ENCODE results near the gene ANO7.

Gene ANO7

GRCh38 chr2:241199897-241200821, 11.7 kb downstream of the ANO7 start:
- in situ Hi-C loops (cut with MboI; ENCODE audit: low pct_unique_long_range_greater_than_20kb, low sequenced_read_pairs, unreplicated experiment), result no loop called here
- no peak for DNase-seq (ENCODE audit: low spot score)
- TF ChIP-seq, protein P1, sequence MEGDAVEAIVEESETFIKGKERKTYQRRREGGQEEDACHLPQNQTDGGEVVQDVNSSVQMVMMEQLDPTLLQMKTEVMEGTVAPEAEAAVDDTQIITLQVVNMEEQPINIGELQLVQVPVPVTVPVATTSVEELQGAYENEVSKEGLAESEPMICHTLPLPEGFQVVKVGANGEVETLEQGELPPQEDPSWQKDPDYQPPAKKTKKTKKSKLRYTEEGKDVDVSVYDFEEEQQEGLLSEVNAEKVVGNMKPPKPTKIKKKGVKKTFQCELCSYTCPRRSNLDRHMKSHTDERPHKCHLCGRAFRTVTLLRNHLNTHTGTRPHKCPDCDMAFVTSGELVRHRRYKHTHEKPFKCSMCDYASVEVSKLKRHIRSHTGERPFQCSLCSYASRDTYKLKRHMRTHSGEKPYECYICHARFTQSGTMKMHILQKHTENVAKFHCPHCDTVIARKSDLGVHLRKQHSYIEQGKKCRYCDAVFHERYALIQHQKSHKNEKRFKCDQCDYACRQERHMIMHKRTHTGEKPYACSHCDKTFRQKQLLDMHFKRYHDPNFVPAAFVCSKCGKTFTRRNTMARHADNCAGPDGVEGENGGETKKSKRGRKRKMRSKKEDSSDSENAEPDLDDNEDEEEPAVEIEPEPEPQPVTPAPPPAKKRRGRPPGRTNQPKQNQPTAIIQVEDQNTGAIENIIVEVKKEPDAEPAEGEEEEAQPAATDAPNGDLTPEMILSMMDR (IDR thresholded peaks at IDR 0.05; ENCODE audit: extremely low read depth, insufficient read depth, missing control alignments), result no peak

GRCh38 chr2:241200822-241201395, 12.4 kb downstream of the ANO7 start:
- TF ChIP-seq, protein P1 (IDR thresholded peaks at IDR 0.05; ENCODE audit: extremely low read depth, insufficient read depth, missing control alignments), result no peak
- in situ Hi-C loops (cut with MboI; ENCODE audit: low pct_unique_long_range_greater_than_20kb, low sequenced_read_pairs, unreplicated experiment), result no loop called here
- DNase-seq (ENCODE audit: low spot score), result no peak

GRCh38 chr2:241201445-241202267, 13.2 kb downstream of the ANO7 start:
- DNase-seq (ENCODE audit: low spot score), result no peak
- TF ChIP-seq, protein P1 (IDR thresholded peaks at IDR 0.05; ENCODE audit: extremely low read depth, insufficient read depth, missing control alignments), result no peak
- in situ Hi-C loops (cut with MboI; ENCODE audit: low pct_unique_long_range_greater_than_20kb, low sequenced_read_pairs, unreplicated experiment), result no loop called here

DNA sequence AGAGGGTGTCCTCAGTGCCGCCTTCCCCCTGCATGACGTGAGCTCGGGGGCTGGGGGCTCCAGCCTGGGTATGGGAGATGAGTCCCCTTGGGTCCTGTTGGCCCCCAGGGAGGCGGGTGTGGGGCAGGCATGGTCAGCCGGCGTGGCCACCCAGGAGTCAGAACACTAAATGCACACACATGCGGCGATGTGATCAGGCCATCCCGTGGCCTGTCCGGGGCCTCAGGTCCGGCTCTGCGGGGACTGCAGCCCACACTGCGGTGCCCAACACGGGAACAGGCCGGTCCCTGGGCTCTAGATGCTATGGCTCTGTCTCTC, 13.8 kb downstream of the ANO7 start:
- TF ChIP-seq, protein P1 (IDR thresholded peaks at IDR 0.05; ENCODE audit: extremely low read depth, insufficient read depth, missing control alignments), result no peak
- no peak for DNase-seq (ENCODE audit: low spot score)
- in situ Hi-C loops (cut with MboI; ENCODE audit: low pct_unique_long_range_greater_than_20kb, low sequenced_read_pairs, unreplicated experiment), result no loop called here

DNA sequence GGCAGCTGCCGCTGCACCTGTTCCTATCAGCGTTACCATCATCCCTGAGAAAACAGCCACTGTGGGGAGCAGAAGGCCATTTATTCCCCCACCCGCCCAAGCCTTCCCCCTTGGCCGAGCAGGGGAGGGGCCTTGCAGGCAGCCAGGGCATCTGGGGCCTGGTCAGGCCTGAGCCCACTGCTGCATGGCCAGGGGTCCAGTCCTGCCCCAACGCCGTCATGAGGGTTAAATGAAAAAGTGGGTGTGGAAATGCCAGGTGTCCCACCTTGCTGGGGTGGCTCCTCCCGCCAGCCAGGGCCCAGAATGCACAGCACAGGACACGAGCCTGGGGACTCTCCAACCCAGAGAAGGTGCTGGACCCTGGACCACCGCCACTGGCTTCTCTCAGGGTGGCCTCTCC, 14.2 kb downstream of the ANO7 start:
- no peak for DNase-seq (ENCODE audit: low spot score)
- TF ChIP-seq, protein P1 (IDR thresholded peaks at IDR 0.05; ENCODE audit: extremely low read depth, insufficient read depth, missing control alignments), result no peak
- in situ Hi-C loops (cut with MboI; ENCODE audit: low pct_unique_long_range_greater_than_20kb, low sequenced_read_pairs, unreplicated experiment), result no loop called here

GRCh38 chr2:241203218-241204009, 14.9 kb downstream of the ANO7 start:
- in situ Hi-C loops (cut with MboI; ENCODE audit: low pct_unique_long_range_greater_than_20kb, low sequenced_read_pairs, unreplicated experiment), result no loop called here

More at GRCh38 chr2:241203218-241204009, 14.9 kb downstream of the ANO7 start:
- TF ChIP-seq, protein P1 (IDR thresholded peaks at IDR 0.05; ENCODE audit: extremely low read depth, insufficient read depth, missing control alignments), result no peak
- no peak for DNase-seq (ENCODE audit: low spot score)

All from GM13977 (cell line).